Measurements from ENCODE around the gene TAGLN3. TPM values are rescaled to one million over a fixed set of nuclear protein-coding genes. Genes with fewer than 3 reads are reported as not detected.
A peak's percentile ranks its signal among the peaks of the same experiment; 100 is the strongest.

TAGLN3 gene
- total RNA-seq, 1 donor = not detected

DNA sequence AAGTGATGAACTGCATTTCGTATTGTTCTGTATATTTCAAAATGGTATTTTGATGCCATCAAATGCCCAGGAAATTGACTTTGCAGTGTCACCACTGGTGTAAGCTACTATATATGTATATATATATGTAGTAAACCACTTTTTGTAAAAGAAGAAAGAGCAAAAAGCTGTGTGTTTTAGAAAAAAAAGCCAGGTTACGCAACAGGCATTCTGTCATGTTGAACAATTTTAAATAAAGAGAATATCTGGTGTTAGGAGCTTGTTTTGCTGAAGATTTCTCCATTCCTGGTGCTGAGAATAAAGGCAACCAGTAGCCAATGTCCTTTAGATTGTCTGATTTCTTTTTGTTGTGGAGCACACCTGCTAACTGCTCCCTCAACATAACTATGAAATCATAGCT is 23.6 kb upstream of the TAGLN3 start:
- TF ChIP-seq, protein P1, sequence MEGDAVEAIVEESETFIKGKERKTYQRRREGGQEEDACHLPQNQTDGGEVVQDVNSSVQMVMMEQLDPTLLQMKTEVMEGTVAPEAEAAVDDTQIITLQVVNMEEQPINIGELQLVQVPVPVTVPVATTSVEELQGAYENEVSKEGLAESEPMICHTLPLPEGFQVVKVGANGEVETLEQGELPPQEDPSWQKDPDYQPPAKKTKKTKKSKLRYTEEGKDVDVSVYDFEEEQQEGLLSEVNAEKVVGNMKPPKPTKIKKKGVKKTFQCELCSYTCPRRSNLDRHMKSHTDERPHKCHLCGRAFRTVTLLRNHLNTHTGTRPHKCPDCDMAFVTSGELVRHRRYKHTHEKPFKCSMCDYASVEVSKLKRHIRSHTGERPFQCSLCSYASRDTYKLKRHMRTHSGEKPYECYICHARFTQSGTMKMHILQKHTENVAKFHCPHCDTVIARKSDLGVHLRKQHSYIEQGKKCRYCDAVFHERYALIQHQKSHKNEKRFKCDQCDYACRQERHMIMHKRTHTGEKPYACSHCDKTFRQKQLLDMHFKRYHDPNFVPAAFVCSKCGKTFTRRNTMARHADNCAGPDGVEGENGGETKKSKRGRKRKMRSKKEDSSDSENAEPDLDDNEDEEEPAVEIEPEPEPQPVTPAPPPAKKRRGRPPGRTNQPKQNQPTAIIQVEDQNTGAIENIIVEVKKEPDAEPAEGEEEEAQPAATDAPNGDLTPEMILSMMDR (IDR thresholded peaks at IDR 0.05; ENCODE audit: insufficient read depth, low read depth, low read length) = no peak
- DNase-seq (ENCODE audit: low read depth) = no peak
- H3K4me3 ChIP-seq (ENCODE audit: low read depth, low read length) = no peak overlapping the region

DNA sequence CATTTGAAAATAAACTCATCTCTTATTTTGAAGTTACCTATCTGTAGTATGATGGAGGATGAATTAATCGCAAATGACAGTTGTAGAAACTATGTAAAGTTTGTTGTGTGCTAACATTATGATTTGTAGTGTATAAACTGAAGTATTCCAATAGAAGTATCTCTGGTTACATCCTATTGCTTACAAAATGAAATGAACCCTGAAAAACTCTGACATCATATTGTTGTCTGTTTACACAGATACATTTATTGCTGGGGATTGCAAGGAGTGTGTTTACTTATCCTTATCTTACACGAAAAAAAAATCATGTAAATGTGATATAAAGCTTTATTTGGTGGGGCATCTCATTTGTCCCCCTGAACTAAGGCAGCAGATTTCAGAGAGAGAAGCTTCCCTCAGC is 22.5 kb upstream of the TAGLN3 start:
- TF ChIP-seq, protein P1 (IDR thresholded peaks at IDR 0.05; ENCODE audit: insufficient read depth, low read depth, low read length) = no peak
- DNase-seq (ENCODE audit: low read depth) = peak; percentile 60
- no peak overlapping the region for H3K4me3 ChIP-seq (ENCODE audit: low read depth, low read length)

DNA sequence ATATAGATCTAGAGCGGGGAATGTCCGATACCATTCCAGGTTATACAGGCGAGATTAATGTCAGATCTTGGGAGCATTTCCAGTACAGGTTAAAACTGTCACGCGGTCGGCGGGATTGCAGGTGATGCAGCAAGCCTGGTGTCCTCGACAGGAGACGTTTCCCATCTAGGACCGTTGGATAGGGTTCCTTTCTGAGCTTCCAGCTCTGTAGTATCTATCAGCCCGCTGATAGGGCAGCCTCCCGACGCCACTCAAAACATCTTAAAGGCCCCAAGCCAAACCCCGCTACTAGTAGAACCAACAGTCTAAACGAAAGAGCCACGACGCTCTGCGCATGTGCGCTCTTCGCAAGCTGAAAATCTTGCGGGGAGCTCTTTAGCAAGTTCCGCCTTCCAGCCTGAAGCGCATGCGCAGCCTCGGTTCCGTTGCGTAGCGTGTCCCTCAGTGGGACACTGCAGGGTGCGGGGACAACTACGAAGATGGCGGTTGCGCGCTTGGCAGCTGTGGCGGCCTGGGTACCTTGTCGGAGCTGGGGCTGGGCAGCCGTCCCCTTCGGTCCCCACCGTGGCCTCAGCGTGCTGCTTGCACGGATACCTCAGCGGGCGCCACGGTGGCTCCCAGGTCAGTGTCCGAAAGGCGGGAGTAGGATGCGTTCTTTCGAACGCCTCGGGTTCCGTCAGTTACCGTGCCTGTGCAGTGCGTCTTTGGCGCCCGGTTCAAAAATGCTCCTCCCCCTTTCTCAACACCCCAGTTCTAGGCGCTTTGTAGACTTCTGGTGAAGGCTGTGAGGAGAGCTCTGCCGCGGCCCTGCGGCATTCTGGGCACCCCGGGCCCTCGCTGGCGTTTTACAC is 19.9 kb upstream of the TAGLN3 start, which contains the start of gene ABHD10:
Gene ABHD10 (plus strand): TSS at position 444 of the 851 bp plus-strand sequence. CDS start 36 bp downstream, at position 480.
- H3K4me3 ChIP-seq (ENCODE audit: low read depth, low read length) = peak within 1 kb of the TSS; percentile 86
- DNase-seq (ENCODE audit: low read depth) = peak; percentile 98
- TF ChIP-seq, protein P1 (IDR thresholded peaks at IDR 0.05; ENCODE audit: insufficient read depth, low read depth, low read length) = no peak

DNA sequence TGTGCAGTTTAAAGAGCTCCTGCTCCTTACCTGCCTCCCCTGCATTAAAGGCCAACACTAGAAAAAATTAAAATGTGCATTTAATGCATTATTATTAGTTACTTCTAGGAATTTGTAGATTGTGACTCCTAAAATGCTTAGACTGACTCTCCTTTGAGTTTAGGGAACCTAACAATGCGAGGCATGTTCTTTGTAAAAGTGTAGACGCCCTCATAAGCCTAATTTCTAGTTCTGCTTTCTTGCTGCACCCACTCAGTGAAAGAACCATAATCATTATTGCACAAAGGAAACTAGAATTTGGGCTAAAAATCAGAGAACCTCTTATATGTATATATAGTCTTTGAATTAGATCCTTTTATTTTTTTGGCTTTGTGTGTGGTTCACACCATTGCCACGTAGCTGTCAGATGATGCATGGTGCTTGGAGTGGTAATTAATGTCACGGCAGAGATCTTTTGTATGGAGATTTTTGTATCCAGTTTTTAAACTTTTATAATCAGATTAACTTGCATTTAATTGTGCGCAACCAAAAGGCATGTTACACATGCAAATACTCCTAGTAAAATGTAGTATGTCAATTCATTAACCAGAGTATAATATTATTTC is 19.2 kb upstream of the TAGLN3 start:
- DNase-seq (ENCODE audit: low read depth) = peak; percentile 43
- H3K4me3 ChIP-seq (ENCODE audit: low read depth, low read length) = peak overlapping the region; percentile 86
- TF ChIP-seq, protein P1 (IDR thresholded peaks at IDR 0.05; ENCODE audit: insufficient read depth, low read depth, low read length) = no peak

DNA sequence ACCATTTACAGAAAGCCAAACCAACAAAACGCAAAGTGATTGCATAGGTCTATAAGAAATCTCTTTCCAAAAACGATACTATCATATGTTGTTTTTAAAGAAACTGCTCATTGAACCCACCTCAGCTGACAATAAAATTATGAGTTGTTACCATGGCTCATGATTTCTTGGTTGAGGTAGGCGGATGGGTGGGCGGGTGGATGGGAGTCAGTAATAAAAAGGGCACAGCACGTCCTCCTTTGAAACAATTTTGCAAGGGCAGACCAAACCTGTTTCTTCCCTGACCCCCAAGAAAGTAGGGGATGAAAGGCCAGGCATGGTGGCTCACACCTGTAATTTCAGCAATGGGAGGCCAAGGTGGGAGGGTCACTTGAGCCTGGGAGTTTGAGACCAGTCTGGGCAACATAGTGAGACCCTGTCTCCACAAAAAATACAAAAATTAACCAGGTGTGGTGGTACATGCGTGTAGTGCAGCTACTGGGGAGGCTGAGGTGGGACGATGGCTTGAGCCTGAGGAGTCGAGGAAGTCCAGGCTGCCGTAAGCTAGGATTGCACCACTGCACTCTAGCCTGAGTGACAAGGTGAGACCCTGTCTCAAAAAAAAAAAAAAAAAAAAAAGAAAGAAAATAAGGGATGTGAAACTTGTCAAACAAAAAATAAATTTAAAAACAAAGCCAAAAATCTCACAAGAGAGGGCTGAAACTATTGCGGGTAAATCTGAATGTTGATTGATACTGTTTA is 17.8 kb upstream of the TAGLN3 start:
- no peak overlapping the region for H3K4me3 ChIP-seq (ENCODE audit: low read depth, low read length)
- TF ChIP-seq, protein P1 (IDR thresholded peaks at IDR 0.05; ENCODE audit: insufficient read depth, low read depth, low read length) = no peak
- DNase-seq (ENCODE audit: low read depth) = no peak

DNA sequence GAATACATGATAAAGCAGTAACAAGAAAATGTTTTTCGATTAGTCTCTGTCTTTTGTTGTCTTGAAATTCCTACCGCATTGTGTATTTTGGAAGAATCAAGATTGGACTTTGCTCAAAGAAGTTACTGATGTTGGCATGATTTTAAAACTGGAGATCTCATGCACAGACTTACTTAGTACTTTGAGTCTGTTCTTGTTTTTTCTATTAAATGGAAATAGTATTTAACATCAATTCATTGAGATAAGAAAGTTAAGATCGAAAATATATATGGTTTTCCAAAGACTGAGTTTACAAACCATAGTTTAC is 17.3 kb upstream of the TAGLN3 start:
- DNase-seq (ENCODE audit: low read depth) = no peak
- TF ChIP-seq, protein P1 (IDR thresholded peaks at IDR 0.05; ENCODE audit: insufficient read depth, low read depth, low read length) = no peak
- no peak overlapping the region for H3K4me3 ChIP-seq (ENCODE audit: low read depth, low read length)

Data from fibroblast of villous mesenchyme (primary cell).